Measurements from ENCODE around the gene ARRB2. TPM values are rescaled to one million over a fixed set of nuclear protein-coding genes. Genes with fewer than 3 reads are reported as not detected.

ARRB2 gene
- total and polyA plus RNA-seq, 2 of the 13 experiments (the other 11 are each of a cell fraction or from before 2014, with no cell fraction given), result 21.5 to 49.2 TPM

DNA sequence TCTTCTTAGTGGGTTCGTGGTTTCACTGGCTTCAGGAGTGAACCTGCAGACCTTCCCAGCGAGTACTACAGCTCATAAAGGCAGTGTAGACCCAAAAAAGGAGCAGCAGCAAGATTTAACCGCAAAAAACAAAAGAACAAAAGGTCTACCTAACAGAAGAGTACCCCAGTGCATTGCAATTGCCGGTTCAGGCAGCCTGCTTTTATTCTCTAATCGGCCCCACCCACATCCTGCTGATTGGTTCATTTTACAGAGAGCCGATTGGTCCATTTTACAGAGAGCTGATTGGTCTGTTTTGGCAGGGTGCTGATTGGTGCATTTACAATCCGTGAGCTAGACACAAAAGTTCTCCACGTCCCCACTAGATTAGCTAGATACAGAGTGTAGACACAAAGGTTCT, 2.0 kb upstream of the ARRB2 start (continued):
- TF ChIP-seq, protein P1, sequence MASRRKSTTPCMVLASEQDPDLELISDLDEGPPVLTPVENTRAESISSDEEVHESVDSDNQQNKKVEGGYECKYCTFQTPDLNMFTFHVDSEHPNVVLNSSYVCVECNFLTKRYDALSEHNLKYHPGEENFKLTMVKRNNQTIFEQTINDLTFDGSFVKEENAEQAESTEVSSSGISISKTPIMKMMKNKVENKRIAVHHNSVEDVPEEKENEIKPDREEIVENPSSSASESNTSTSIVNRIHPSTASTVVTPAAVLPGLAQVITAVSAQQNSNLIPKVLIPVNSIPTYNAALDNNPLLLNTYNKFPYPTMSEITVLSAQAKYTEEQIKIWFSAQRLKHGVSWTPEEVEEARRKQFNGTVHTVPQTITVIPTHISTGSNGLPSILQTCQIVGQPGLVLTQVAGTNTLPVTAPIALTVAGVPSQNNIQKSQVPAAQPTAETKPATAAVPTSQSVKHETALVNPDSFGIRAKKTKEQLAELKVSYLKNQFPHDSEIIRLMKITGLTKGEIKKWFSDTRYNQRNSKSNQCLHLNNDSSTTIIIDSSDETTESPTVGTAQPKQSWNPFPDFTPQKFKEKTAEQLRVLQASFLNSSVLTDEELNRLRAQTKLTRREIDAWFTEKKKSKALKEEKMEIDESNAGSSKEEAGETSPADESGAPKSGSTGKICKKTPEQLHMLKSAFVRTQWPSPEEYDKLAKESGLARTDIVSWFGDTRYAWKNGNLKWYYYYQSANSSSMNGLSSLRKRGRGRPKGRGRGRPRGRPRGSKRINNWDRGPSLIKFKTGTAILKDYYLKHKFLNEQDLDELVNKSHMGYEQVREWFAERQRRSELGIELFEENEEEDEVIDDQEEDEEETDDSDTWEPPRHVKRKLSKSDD (CRISPR knock-in tag; IDR thresholded peaks at IDR 0.05; ENCODE audit: low read depth), result no peak
- TF ChIP-seq POLR2G (IDR thresholded peaks at IDR 0.05; ENCODE audit: low read depth, low read length) (peak; percentile 89), NFYB (CRISPR knock-in tag; IDR thresholded peaks at IDR 0.05) (peak; percentile 90), POLR2AphosphoS5 (IDR thresholded peaks at IDR 0.05; ENCODE audit: low read depth, low read length) (peak; percentile 80), ZNF143 (CRISPR knock-in tag; IDR thresholded peaks at IDR 0.05) (no peak), ZNF557 (CRISPR knock-in tag; IDR thresholded peaks at IDR 0.05) (no peak), FOXO1 (CRISPR knock-in tag; IDR thresholded peaks at IDR 0.05) (no peak), MAFK (conservative IDR thresholded peaks at IDR 0.05 in 1 of 2, IDR thresholded peaks at IDR 0.05 in 1 of 2; ENCODE audit: low read length in 2 of 2) (peak in 1 of 2 experiments; percentile 9; a peak in 1 of 4 replicates), GTF2F1 (IDR thresholded peaks at IDR 0.05; ENCODE audit: low read length) (0 out of 2 replicates have a peak, but pooled peaks have one; percentile 28), KDM1A (CRISPR knock-in tag; IDR thresholded peaks at IDR 0.05) (no peak), DRAP1 (CRISPR knock-in tag; IDR thresholded peaks at IDR 0.05) (peak; percentile 93), POLR2A (IDR thresholded peaks at IDR 0.05; ENCODE audit: insufficient read depth in 1 of 2, low read depth in 2 of 2, low read length in 2 of 2) (peak; percentile 75 to 97), SMC3 (IDR thresholded peaks at IDR 0.05; ENCODE audit: low read length) (no peak), POGZ (CRISPR knock-in tag; IDR thresholded peaks at IDR 0.05) (peak; percentile 34; the same call in 1 of the 2 replicates), YEATS2 (CRISPR knock-in tag; IDR thresholded peaks at IDR 0.05; ENCODE audit: borderline replicate concordance) (no peak), ZNF549 (CRISPR knock-in tag; IDR thresholded peaks at IDR 0.05) (no peak), ETS1 (CRISPR knock-in tag; IDR thresholded peaks at IDR 0.05) (no peak), NR2F6 (IDR thresholded peaks at IDR 0.05) (no peak), NR2F6 (CRISPR knock-in tag; IDR thresholded peaks at IDR 0.05) (no peak), TP53 (CRISPR knock-in tag; conservative IDR thresholded peaks at IDR 0.05) (no peak), SUZ12 (IDR thresholded peaks at IDR 0.05; ENCODE audit: low read depth, low read length) (no peak), ZNF432 (CRISPR knock-in tag; IDR thresholded peaks at IDR 0.05; ENCODE audit: borderline replicate concordance) (no peak)
- TF ChIP-seq, protein P2, sequence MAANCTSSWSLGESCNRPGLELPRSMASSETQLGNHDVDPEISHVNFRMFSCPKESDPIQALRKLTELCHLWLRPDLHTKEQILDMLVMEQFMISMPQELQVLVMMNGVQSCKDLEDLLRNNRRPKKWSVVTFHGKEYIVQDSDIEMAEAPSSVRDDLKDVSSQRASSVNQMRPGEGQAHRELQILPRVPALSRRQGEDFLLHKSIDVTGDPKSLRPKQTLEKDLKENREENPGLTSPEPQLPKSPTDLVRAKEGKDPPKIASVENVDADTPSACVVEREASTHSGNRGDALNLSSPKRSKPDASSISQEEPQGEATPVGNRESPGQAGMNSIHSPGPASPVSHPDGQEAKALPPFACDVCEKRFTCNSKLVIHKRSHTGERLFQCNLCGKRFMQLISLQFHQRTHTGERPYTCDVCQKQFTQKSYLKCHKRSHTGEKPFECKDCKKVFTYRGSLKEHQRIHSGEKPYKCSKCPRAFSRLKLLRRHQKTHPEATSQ (CRISPR knock-in tag; IDR thresholded peaks at IDR 0.05; ENCODE audit: borderline replicate concordance), result no peak
- TF ChIP-seq, protein P3, sequence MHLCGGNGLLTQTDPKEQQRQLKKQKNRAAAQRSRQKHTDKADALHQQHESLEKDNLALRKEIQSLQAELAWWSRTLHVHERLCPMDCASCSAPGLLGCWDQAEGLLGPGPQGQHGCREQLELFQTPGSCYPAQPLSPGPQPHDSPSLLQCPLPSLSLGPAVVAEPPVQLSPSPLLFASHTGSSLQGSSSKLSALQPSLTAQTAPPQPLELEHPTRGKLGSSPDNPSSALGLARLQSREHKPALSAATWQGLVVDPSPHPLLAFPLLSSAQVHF (CRISPR knock-in tag; IDR thresholded peaks at IDR 0.05), result no peak
- TF ChIP-seq, protein P4, sequence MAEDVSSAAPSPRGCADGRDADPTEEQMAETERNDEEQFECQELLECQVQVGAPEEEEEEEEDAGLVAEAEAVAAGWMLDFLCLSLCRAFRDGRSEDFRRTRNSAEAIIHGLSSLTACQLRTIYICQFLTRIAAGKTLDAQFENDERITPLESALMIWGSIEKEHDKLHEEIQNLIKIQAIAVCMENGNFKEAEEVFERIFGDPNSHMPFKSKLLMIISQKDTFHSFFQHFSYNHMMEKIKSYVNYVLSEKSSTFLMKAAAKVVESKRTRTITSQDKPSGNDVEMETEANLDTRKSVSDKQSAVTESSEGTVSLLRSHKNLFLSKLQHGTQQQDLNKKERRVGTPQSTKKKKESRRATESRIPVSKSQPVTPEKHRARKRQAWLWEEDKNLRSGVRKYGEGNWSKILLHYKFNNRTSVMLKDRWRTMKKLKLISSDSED (CRISPR knock-in tag; IDR thresholded peaks at IDR 0.05), result no peak

Data from HepG2 (cell line).